Breast epithelium (tissue), 4 donors: ENCODE measurements around the gene DCST2. TPM values are rescaled to one million over a fixed set of nuclear protein-coding genes. Genes with fewer than 3 reads are reported as not detected.
"Not testable (repeated sequence)": the region's sequence is repeated elsewhere in the genome, so short reads cannot be mapped to it uniquely, and the experiment has no call there.

Source experiments
- DNase-seq, 2 donors: peaks; one replicate each; pipeline ENCODE4 v3.0.0-alpha.2; 2019; ENCODE audit warnings: low spot score in 2 of 2
- H3K27ac ChIP-seq, 2 donors: fragments of 200-600 bp; sonication (generic) in 1 of 2; one replicate each; pipeline ENCODE4 v1.5.1; 2016 to 2019; ENCODE audit warnings: mild to moderate bottlenecking in 1 of 2
- H3K27me3 ChIP-seq, 2 donors: fragments of 200-600 bp; sonication (generic) in 1 of 2; one replicate each; pipeline versions ENCODE4 v1.5.1 to v1.6.0; 2017 to 2019; ENCODE audit warnings: control low read depth in 1 of 2, mild to moderate bottlenecking in 1 of 2
- H3K36me3 ChIP-seq: fragments of 200-600 bp; one replicate; pipeline ENCODE4 v1.5.1; 2019
- H3K4me1 ChIP-seq, 2 donors: fragments of 200-600 bp; sonication (generic); one replicate each; pipeline ENCODE4 v1.5.1; 2016 to 2019; ENCODE audit warnings: control low read depth in 1 of 2
- H3K4me3 ChIP-seq, 3 donors: fragments of 200-600 bp; sonication (generic); 1 replicate in 2 of 3; 2 replicates in 1 of 3; pipeline ENCODE4 v1.5.1; 2016 to 2019; ENCODE audit warnings: mild to moderate bottlenecking in 3 of 3, moderate library complexity in 2 of 3
- H3K9me3 ChIP-seq, 2 donors: fragments of 200-600 bp; sonication (generic) in 1 of 2; one replicate each; pipeline ENCODE4 v1.5.1; 2016 to 2019; ENCODE audit warnings: control low read depth in 1 of 2
- CTCF ChIP-seq, 3 donors: fragments of 450-650 bp; IDR thresholded peaks; one replicate each; pipeline ENCODE4 v1.5.1; 2016 to 2017; ENCODE audit warnings: antibody characterized with exemption in 3 of 3, mild to moderate bottlenecking in 3 of 3, moderate library complexity in 3 of 3
- POLR2A ChIP-seq: fragments of 450-650 bp; IDR thresholded peaks from one replicate; pipeline ENCODE4 v1.6.1; 2016; ENCODE audit warnings: antibody characterized with exemption, mild to moderate bottlenecking, moderate library complexity
- POLR2AphosphoS5 ChIP-seq, 3 donors: sonication (generic); formaldehyde crosslinking; IDR thresholded peaks; one replicate each; pipeline ENCODE4 v1.6.1; 2017; ENCODE audit warnings: antibody characterized with exemption in 3 of 3
- intact Hi-C: fragments of 100-400 bp; cut with DNase I; formaldehyde crosslinking; loops from one replicate; pipeline ENCODE4 v1.15.1; 2023; ENCODE audit warnings: low total_unique reads
- total RNA-seq, 3 donors: library from RNA; depleted of rRNA; stranded (reverse); fragments of >200 nt; gene quantifications; one replicate each; pipeline ENCODE4 v1.1.0, GENCODE V29; 2016

The DCST2 gene
- total RNA-seq, 3 donors from 2014 or later, result 0.48 to 4.4 (median 3.3) TPM

- TF ChIP-seq POLR2A (no peak), CTCF (IDR thresholded peaks at IDR 0.05) (no peak), POLR2AphosphoS5 (IDR thresholded peaks at IDR 0.05) (no peak)
- H3K27ac ChIP-seq, result no peak overlapping the region
- H3K9me3 ChIP-seq, result no peaks in the 10 kb centered on the region
- no peaks in the 10 kb centered on the region for H3K36me3 ChIP-seq
- H3K4me1 ChIP-seq, result peaks cover 9 to 10% of the 10 kb centered on the region in 2 donors
- DNase-seq, result no peak
- H3K27me3 ChIP-seq, result no peaks in the 10 kb centered on the region
- no peak overlapping the region for H3K4me3 ChIP-seq
- intact Hi-C loops, result no loop called here
Observed at GRCh38 chr1:154996966-154997701, 36.4 kb downstream of the DCST2 start.

- H3K9me3 ChIP-seq, H3K27ac ChIP-seq, H3K4me3 ChIP-seq, DNase-seq, H3K27me3 ChIP-seq, intact Hi-C loops, H3K36me3 ChIP-seq: not testable (repeated sequence)
- H3K4me1 ChIP-seq, result peaks cover 9 to 10% of the 10 kb centered on the region in 2 donors
Observed at GRCh38 chr1:154995301-154995983, 38.1 kb downstream of the DCST2 start.

- no peak overlapping the region for H3K4me3 ChIP-seq
- no peaks in the 10 kb centered on the region for H3K27me3 ChIP-seq
- no peak for DNase-seq
- no peaks in the 10 kb centered on the region for H3K9me3 ChIP-seq
- intact Hi-C loops, result no loop called here
- no peaks in the 10 kb centered on the region for H3K36me3 ChIP-seq
- peaks cover 3 to 9% of the 10 kb centered on the region in 2 donors for H3K4me1 ChIP-seq
- no peak overlapping the region for H3K27ac ChIP-seq
- TF ChIP-seq CTCF (IDR thresholded peaks at IDR 0.05) (no peak), POLR2AphosphoS5 (IDR thresholded peaks at IDR 0.05) (no peak), POLR2A (no peak)
Observed at GRCh38 chr1:154994591-154994990, 39.0 kb downstream of the DCST2 start.

GRCh38 chr1:154994269-154994587 lies 39.4 kb downstream of the DCST2 start:
- Histone ChIP-seq H3K9me3 (no peaks in the 10 kb centered on the region), H3K27me3 (no peaks in the 10 kb centered on the region), H3K27ac (no peak overlapping the region), H3K4me1 (peaks cover 0 to 6% of the 10 kb centered on the region in 2 donors), H3K36me3 (no peaks in the 10 kb centered on the region), H3K4me3 (no peak overlapping the region)
- intact Hi-C loops, result no loop called here
- no peak for TF ChIP-seq POLR2AphosphoS5 (IDR thresholded peaks at IDR 0.05)
- TF ChIP-seq POLR2A, result no peak
- TF ChIP-seq CTCF (IDR thresholded peaks at IDR 0.05), result no peak
- no peak for DNase-seq

GRCh38 chr1:154993572-154994268 lies 39.9 kb downstream of the DCST2 start, which contains the start of gene LENEP:
LENEP (plus strand) TSS chr1:154993586; CDS start chr1:154993608, 22 bp downstream.
- no peak within 1 kb of the TSS for H3K4me3 ChIP-seq
- no peaks in the 10 kb centered on the region for H3K36me3 ChIP-seq
- TF ChIP-seq CTCF (IDR thresholded peaks at IDR 0.05) (no peak), POLR2AphosphoS5 (IDR thresholded peaks at IDR 0.05) (no peak), POLR2A (no peak)
- no peak within 1 kb of the TSS for H3K27ac ChIP-seq
- no peak for DNase-seq
- intact Hi-C loops, result no loop called here
- H3K4me1 ChIP-seq, result peaks cover 0 to under 1% of the 10 kb centered on the region in 2 donors
- H3K27me3 ChIP-seq, result no peaks in the 10 kb centered on the region
- no peaks in the 10 kb centered on the region for H3K9me3 ChIP-seq
